ENCODE measurements around the gene DPYD. TPM values are rescaled to one million over a fixed set of nuclear protein-coding genes. Genes with fewer than 3 reads are reported as not detected.
A peak's percentile ranks its signal among the peaks of the same experiment; 100 is the strongest.

The DPYD gene
- polyA plus RNA-seq, 1 of the 3 experiments (the other 2 are of a cell fraction), result 23.0 TPM

- 64% methylated on average over 4 of the region's 4 CpGs for WGBS (ENCODE audit: low lambda C conversion rate)
- DNase-seq, result no peak
- no peak overlapping the region for H3K9ac ChIP-seq
- POLR2A ChIA-PET, result no interaction called here
- H3K4me1 ChIP-seq (ENCODE audit: control insufficient read depth in 1 of 2, insufficient read depth in 2 of 2, low read depth in 1 of 2, low read length in 1 of 2), result no peaks in the 10 kb centered on the region
- H2AFZ ChIP-seq (ENCODE audit: low read depth), result no peak overlapping the region
- no peaks in the 10 kb centered on the region for H3K9me2 ChIP-seq
- no peak overlapping the region for H3K4me3 ChIP-seq (ENCODE audit: low read depth in 2 of 2, low read length in 1 of 2)
- no peak overlapping the region for H3K4me2 ChIP-seq
- peaks cover 0 to 24% of the 10 kb centered on the region in 2 experiments for H3K36me3 ChIP-seq (replicated peaks in 1 of 2; ENCODE audit: control insufficient read depth in 1 of 2, insufficient read depth in 2 of 2, low read length in 1 of 2)
- no peaks in the 10 kb centered on the region for H4K20me1 ChIP-seq (ENCODE audit: insufficient read depth)
- no peaks in the 10 kb centered on the region for H3K27me3 ChIP-seq (ENCODE audit: insufficient read depth)
- TF ChIP-seq PBX3 (IDR thresholded peaks at IDR 0.05) (no peak), USF2 (IDR thresholded peaks at IDR 0.05; ENCODE audit: borderline replicate concordance, low read depth, low read length) (no peak), NFIC (IDR thresholded peaks at IDR 0.05; ENCODE audit: borderline replicate concordance) (no peak), EZH2phosphoT487 (IDR thresholded peaks at IDR 0.05; ENCODE audit: borderline replicate concordance, low read depth) (no peak), YY1 (IDR thresholded peaks at IDR 0.05; ENCODE audit: low read depth) (no peak), JUND (IDR thresholded peaks at IDR 0.05) (no peak), RCOR1 (IDR thresholded peaks at IDR 0.05; ENCODE audit: low read length) (no peak), RXRA (IDR thresholded peaks at IDR 0.05; ENCODE audit: borderline replicate concordance, low read depth) (no peak), IRF3 (IDR thresholded peaks at IDR 0.05; ENCODE audit: low read depth, low read length) (no peak)
- no peaks in the 10 kb centered on the region for H3K9me3 ChIP-seq
- 0 out of 2 replicates have a peak, but pooled peaks cover 7% of the 10 kb centered on the region for H3K79me2 ChIP-seq (ENCODE audit: insufficient read depth)
- CTCF ChIA-PET, result no interaction called here
- no peak overlapping the region; a peak in 1 of 4 replicates for H3K27ac ChIP-seq (ENCODE audit: low read depth in 2 of 2, low read length in 1 of 2)
- no peaks in the 10 kb centered on the region for H3F3A ChIP-seq (replicated peaks; ENCODE audit: insufficient read depth)
These were observed 555.8 kb downstream of the DPYD start for GRCh38 chr1:97365026-97365425.

DNA sequence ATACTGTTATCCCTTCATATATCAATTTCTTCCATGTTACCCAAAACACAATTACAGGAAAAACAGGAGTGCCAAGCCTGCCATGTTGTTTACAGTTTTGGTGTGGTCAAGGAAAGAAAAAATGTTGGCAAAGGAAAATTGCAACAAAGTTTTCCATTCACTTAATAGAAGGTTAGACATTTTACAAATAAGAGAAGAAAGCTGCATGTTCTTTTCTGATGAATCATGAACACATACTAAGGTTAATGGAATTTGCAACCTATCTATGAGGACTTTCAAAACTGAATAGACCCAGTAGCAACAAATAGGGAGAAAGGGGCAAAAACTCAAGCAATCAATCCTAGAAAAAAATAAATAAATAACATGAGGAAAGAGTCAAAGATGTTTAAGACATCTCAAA is 556.7 kb downstream of the DPYD start:
- Histone ChIP-seq H3K4me2 (no peak overlapping the region), H3K4me1 (ENCODE audit: control insufficient read depth in 1 of 2, insufficient read depth in 2 of 2, low read depth in 1 of 2, low read length in 1 of 2) (no peaks in the 10 kb centered on the region), H3K36me3 (replicated peaks in 1 of 2; ENCODE audit: control insufficient read depth in 1 of 2, insufficient read depth in 2 of 2, low read length in 1 of 2) (peaks cover 0 to 19% of the 10 kb centered on the region in 2 experiments), H3K9ac (no peak overlapping the region), H3K9me3 (no peaks in the 10 kb centered on the region), H3K27me3 (ENCODE audit: insufficient read depth) (no peaks in the 10 kb centered on the region), H3F3A (replicated peaks; ENCODE audit: insufficient read depth) (no peaks in the 10 kb centered on the region), H4K20me1 (ENCODE audit: insufficient read depth) (no peaks in the 10 kb centered on the region), H3K27ac (ENCODE audit: low read depth in 2 of 2, low read length in 1 of 2) (peak overlapping the region in 1 of 2 experiments; percentile 13; a peak in 1 of 4 replicates), H3K9me2 (no peaks in the 10 kb centered on the region), H2AFZ (ENCODE audit: low read depth) (no peak overlapping the region), H3K79me2 (ENCODE audit: insufficient read depth) (0 out of 2 replicates have a peak, but pooled peaks cover 7% of the 10 kb centered on the region), H3K4me3 (ENCODE audit: low read depth in 2 of 2, low read length in 1 of 2) (no peak overlapping the region)
- ChIA-PET CTCF (no interaction called here), POLR2A (no interaction called here)
- TF ChIP-seq JUND (IDR thresholded peaks at IDR 0.05) (peak; percentile 52), GABPA (IDR thresholded peaks at IDR 0.05; ENCODE audit: low read depth) (no peak), FOSL2 (IDR thresholded peaks at IDR 0.05; ENCODE audit: borderline replicate concordance, low read depth) (peak; percentile 61; the same call in 1 of the 2 replicates), FOXM1 (IDR thresholded peaks at IDR 0.05; ENCODE audit: low read depth) (no peak), TCF12 (IDR thresholded peaks at IDR 0.05) (0 out of 2 replicates have a peak, but pooled peaks have one; percentile 11)
- no peak for DNase-seq
